IMR-90 (cell line): Measurements from ENCODE around the gene ABCB1. TPM values are rescaled to one million over a fixed set of nuclear protein-coding genes. Genes with fewer than 3 reads are reported as not detected.

Source experiments
- ATAC-seq: fragments of 200-7000 bp; cut with Tn5 transposase; 2 replicates; pipeline ENCODE4 v1.9.1; 2020; ENCODE audit warnings: low read depth, mild to moderate bottlenecking, moderate library complexity
- BruUV-seq: library from RNA; stranded (reverse); fragments of 400-500 nt; replicated peaks from 2 replicates; lab custom pipeline; 2021; lab: Mats Ljungman, UMichigan
- CTCF ChIA-PET: fragments of 300-600 bp; formaldehyde crosslinking; extraction: SDS; loops from one replicate; lab custom pipeline; 2021; ENCODE audit warnings: antibody characterized with exemption; lab: Yijun Ruan, JAX
- POLR2A ChIA-PET: fragments of 300-600 bp; sonication (Branson Sonifier 250); formaldehyde crosslinking; loops from one replicate; lab custom pipeline; 2022; ENCODE audit warnings: antibody characterized with exemption; ENCODE audit not compliant: unreplicated experiment; lab: Charles Lee
- DNase-seq: peaks from one replicate; pipeline ENCODE4 v3.0.0; 2013
- H2AFZ ChIP-seq: replicated peaks from 2 replicates; pipeline ENCODE3; 2013; ENCODE audit warnings: low read length, mild to moderate bottlenecking; ENCODE audit not compliant: poor library complexity
- H2AK5ac ChIP-seq: 2 replicates; pipeline ENCODE4 v1.6.1; 2013; ENCODE audit warnings: low read depth, low read length, inconsistent platforms
- H2AK9ac ChIP-seq: replicated peaks from 2 replicates; pipeline ENCODE3; 2013; ENCODE audit warnings: mild to moderate bottlenecking, low read depth, low read length, moderate library complexity; ENCODE audit not compliant: poor library complexity
- H2BK120ac ChIP-seq: 2 replicates; pipeline ENCODE4 v1.6.1; 2013; ENCODE audit warnings: low read depth, low read length, inconsistent platforms
- H2BK15ac ChIP-seq: 3 replicates; pipeline ENCODE4 v1.6.1; 2013; ENCODE audit warnings: low read depth, low read length, inconsistent platforms
- H2BK20ac ChIP-seq: 2 replicates; pipeline ENCODE4 v1.6.1; 2013; ENCODE audit warnings: low read depth, mild to moderate bottlenecking, inconsistent platforms, low read length, moderate library complexity
- H2BK5ac ChIP-seq: 2 replicates; pipeline ENCODE4 v1.6.1; 2013; ENCODE audit warnings: mild to moderate bottlenecking, low read depth, low read length, inconsistent platforms; ENCODE audit not compliant: poor library complexity, severe bottlenecking
- H3K14ac ChIP-seq: replicated peaks from 2 replicates; pipeline ENCODE4 v1.6.1; 2013; ENCODE audit warnings: low read depth, low read length, inconsistent platforms
- H3K18ac ChIP-seq: 2 replicates; pipeline ENCODE4 v1.6.1; 2013; ENCODE audit warnings: low read depth, low read length, control low read depth
- H3K23ac ChIP-seq: 2 replicates; pipeline ENCODE4 v1.6.1; 2013; ENCODE audit warnings: low read depth, low read length, inconsistent platforms
- H3K27ac ChIP-seq: 2 replicates; pipeline ENCODE4 v1.5.1; 2013; ENCODE audit warnings: mild to moderate bottlenecking, control low read depth, low read length; ENCODE audit not compliant: insufficient read depth
- H3K27me3 ChIP-seq: 2 replicates; pipeline ENCODE4 v1.6.1; 2013; ENCODE audit warnings: low read length; ENCODE audit not compliant: control insufficient read depth, insufficient read depth
- H3K36me3 ChIP-seq: 2 replicates; pipeline ENCODE4 v1.6.1; 2013; ENCODE audit warnings: low read length, mixed read lengths; ENCODE audit not compliant: control insufficient read depth, insufficient read depth
- H3K4ac ChIP-seq: 2 replicates; pipeline ENCODE4 v1.6.1; 2013; ENCODE audit warnings: low read depth, low read length, inconsistent platforms
- H3K4me1 ChIP-seq: 2 replicates; pipeline ENCODE4 v1.6.1; 2013; ENCODE audit warnings: low read length, mixed read lengths; ENCODE audit not compliant: control insufficient read depth, insufficient read depth
- H3K4me2 ChIP-seq: 2 replicates; pipeline ENCODE4 v1.6.1; 2013; ENCODE audit warnings: low read depth, mild to moderate bottlenecking, control low read depth, low read length, moderate library complexity
- H3K4me3 ChIP-seq: 2 replicates; pipeline ENCODE4 v1.5.1; 2013; ENCODE audit warnings: low read depth, mild to moderate bottlenecking, control low read depth, low read length, moderate library complexity; ENCODE audit not compliant: insufficient read depth
- H3K56ac ChIP-seq: 2 replicates; pipeline ENCODE4 v1.6.1; 2013; ENCODE audit warnings: low read length, inconsistent platforms; ENCODE audit not compliant: insufficient read depth; ENCODE audit errors: extremely low read depth
- H3K79me1 ChIP-seq, 2 experiments: 2 replicates each; pipeline ENCODE4 v1.6.1; 2013; ENCODE audit warnings: low read length in 2 of 2, inconsistent platforms in 1 of 2, low read depth in 1 of 2
- H3K9ac ChIP-seq: 2 replicates; pipeline ENCODE4 v1.6.1; 2013; ENCODE audit warnings: low read depth, low read length, control low read depth
- H3K9me1 ChIP-seq: 2 replicates; pipeline ENCODE4 v1.6.1; 2013; ENCODE audit warnings: low read length, inconsistent platforms; ENCODE audit not compliant: insufficient read depth
- H3K9me3 ChIP-seq: 2 replicates; pipeline ENCODE4 v1.6.1; 2013; ENCODE audit warnings: low read length; ENCODE audit not compliant: control insufficient read depth, insufficient read depth
- H4K20me1 ChIP-seq: 2 replicates; pipeline ENCODE4 v1.6.1; 2013; ENCODE audit warnings: low read length, inconsistent platforms; ENCODE audit not compliant: insufficient read depth
- H4K5ac ChIP-seq: 2 replicates; pipeline ENCODE4 v1.6.1; 2013; ENCODE audit warnings: mild to moderate bottlenecking, low read depth, low read length, control low read depth
- H4K8ac ChIP-seq, 2 experiments: 2 replicates each; pipeline ENCODE4 v1.6.1; 2013; ENCODE audit warnings: low read depth in 2 of 2, low read length in 2 of 2, control low read depth in 1 of 2, inconsistent platforms in 1 of 2
- H4K91ac ChIP-seq: 2 replicates; pipeline ENCODE4 v1.6.1; 2013; ENCODE audit warnings: low read depth, low read length, inconsistent platforms; ENCODE audit not compliant: insufficient read depth
- POLR2A ChIP-seq: IDR thresholded peaks from 2 replicates; pipeline ENCODE4 v1.6.1; 2012; ENCODE audit warnings: mild to moderate bottlenecking, low read depth, low read length
- WGBS, 2 experiments: methylation state at CpG; one replicate each; pipeline versions ENCODE4 v1.1.5 to v1.1.7; 2013; ENCODE audit warnings: missing lambda C conversion rate in 2 of 2; ENCODE audit not compliant: insufficient read length in 1 of 2; ENCODE audit errors: extremely low coverage in 2 of 2; 5-methylcytosine and 5-hydroxymethylcytosine counted together
- dilution Hi-C: fragments of 300-500 bp; cut with HindIII; formaldehyde crosslinking; loops from one replicate; pipeline ENCODE4 v1.14.3; 2018; ENCODE audit warnings: low sequenced_read_pairs; ENCODE audit not compliant: unreplicated experiment
- in situ Hi-C: fragments of 300-500 bp; cut with MboI; formaldehyde crosslinking; loops from 3 replicates; pipeline ENCODE4 v1.14.3; 2019; ENCODE audit warnings: low sequenced_read_pairs, inconsistent platforms, mixed read lengths
- intact Hi-C: fragments of 100-400 bp; cut with micrococcal nuclease; formaldehyde crosslinking; loops from 2 replicates; pipeline ENCODE4 v1.10.0; 2022
- polyA plus RNA-seq, 3 experiments: library from polyadenylated mRNA; depleted of rRNA; stranded (reverse); fragments of >200 nt; gene quantifications; 2 replicates each; pipeline ENCODE4 v1.2.3, GENCODE V29; 2012; ENCODE audit warnings: low replicate concordance in 1 of 3
- total RNA-seq: library from RNA; depleted of rRNA; stranded (reverse); fragments of >200 nt; gene quantifications from 2 replicates; pipeline ENCODE4 v1.2.3, GENCODE V29; 2012
- TF ChIP-seq, protein P1 (sequence below): fragments of 150-350 bp; IDR thresholded peaks from 2 replicates; pipeline ENCODE4 v1.6.1; 2016; ENCODE audit warnings: low read depth, mild to moderate bottlenecking, low read length, moderate library complexity, borderline replicate concordance
- TF ChIP-seq, protein P2 (sequence below): conservative IDR thresholded peaks from 2 replicates; pipeline ENCODE4 v1.5.1; 2012; ENCODE audit warnings: mild to moderate bottlenecking, low read depth, low read length, improper control_type of control experiment

ABCB1 gene
- total and polyA plus RNA-seq, 2 of the 4 experiments (the other 2 are of a cell fraction) = 0.80 to 0.90 TPM

- H4K8ac ChIP-seq = no peak overlapping the region
- no peak overlapping the region for H3K56ac ChIP-seq
- H3K9ac ChIP-seq = no peak overlapping the region
- ChIA-PET POLR2A (no interaction called here), CTCF (no interaction called here)
- no peak overlapping the region for H2BK15ac ChIP-seq
- no peak overlapping the region for H3K14ac ChIP-seq
- intact Hi-C loops = no loop called here
- no peaks in the 10 kb centered on the region for H3K79me1 ChIP-seq
- H3K9me1 ChIP-seq = no peaks in the 10 kb centered on the region
- H3K18ac ChIP-seq = no peak overlapping the region
- WGBS, 2 experiments = no CpG with 5 or more reads among the region's 1 CpG
- H2AK5ac ChIP-seq = no peak overlapping the region
- H3K4me3 ChIP-seq = no peak overlapping the region
- no peak overlapping the region for H3K4ac ChIP-seq
- H2AFZ ChIP-seq = no peak overlapping the region
- H4K20me1 ChIP-seq = no peaks in the 10 kb centered on the region
- no peak overlapping the region for H4K91ac ChIP-seq
- H4K5ac ChIP-seq = no peak overlapping the region
- H3K27ac ChIP-seq = no peak overlapping the region
- H2AK9ac ChIP-seq = no peak overlapping the region
- H3K4me1 ChIP-seq = no peaks in the 10 kb centered on the region
- H3K36me3 ChIP-seq = no peaks in the 10 kb centered on the region
- dilution Hi-C loops = no loop called here
- BruUV-seq = no TSS peak
- no peak overlapping the region for H2BK5ac ChIP-seq
- H3K9me3 ChIP-seq = no peaks in the 10 kb centered on the region
- no peaks in the 10 kb centered on the region for H3K27me3 ChIP-seq
- no peak overlapping the region for H2BK20ac ChIP-seq
- no peak overlapping the region for H3K23ac ChIP-seq
- no peak overlapping the region for H2BK120ac ChIP-seq
- no peak for DNase-seq
- TF ChIP-seq, protein P1, sequence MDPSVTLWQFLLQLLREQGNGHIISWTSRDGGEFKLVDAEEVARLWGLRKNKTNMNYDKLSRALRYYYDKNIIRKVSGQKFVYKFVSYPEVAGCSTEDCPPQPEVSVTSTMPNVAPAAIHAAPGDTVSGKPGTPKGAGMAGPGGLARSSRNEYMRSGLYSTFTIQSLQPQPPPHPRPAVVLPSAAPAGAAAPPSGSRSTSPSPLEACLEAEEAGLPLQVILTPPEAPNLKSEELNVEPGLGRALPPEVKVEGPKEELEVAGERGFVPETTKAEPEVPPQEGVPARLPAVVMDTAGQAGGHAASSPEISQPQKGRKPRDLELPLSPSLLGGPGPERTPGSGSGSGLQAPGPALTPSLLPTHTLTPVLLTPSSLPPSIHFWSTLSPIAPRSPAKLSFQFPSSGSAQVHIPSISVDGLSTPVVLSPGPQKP = no peak
- TF ChIP-seq POLR2A = no peak
- TF ChIP-seq, protein P2, sequence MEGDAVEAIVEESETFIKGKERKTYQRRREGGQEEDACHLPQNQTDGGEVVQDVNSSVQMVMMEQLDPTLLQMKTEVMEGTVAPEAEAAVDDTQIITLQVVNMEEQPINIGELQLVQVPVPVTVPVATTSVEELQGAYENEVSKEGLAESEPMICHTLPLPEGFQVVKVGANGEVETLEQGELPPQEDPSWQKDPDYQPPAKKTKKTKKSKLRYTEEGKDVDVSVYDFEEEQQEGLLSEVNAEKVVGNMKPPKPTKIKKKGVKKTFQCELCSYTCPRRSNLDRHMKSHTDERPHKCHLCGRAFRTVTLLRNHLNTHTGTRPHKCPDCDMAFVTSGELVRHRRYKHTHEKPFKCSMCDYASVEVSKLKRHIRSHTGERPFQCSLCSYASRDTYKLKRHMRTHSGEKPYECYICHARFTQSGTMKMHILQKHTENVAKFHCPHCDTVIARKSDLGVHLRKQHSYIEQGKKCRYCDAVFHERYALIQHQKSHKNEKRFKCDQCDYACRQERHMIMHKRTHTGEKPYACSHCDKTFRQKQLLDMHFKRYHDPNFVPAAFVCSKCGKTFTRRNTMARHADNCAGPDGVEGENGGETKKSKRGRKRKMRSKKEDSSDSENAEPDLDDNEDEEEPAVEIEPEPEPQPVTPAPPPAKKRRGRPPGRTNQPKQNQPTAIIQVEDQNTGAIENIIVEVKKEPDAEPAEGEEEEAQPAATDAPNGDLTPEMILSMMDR = no peak
- no peak for ATAC-seq
- H3K4me2 ChIP-seq = no peak overlapping the region
- in situ Hi-C loops = no loop called here
Measured at GRCh38 chr7:87635921-87636320, 35.2 kb upstream of the ABCB1 start.
